MM.1S (cell line): Measurements from ENCODE around the gene COPS2.

Experiments
- DNase-seq: peaks from one replicate; pipeline ENCODE4 v3.0.0-alpha.2; 2015
- H2AFZ ChIP-seq: fragments of 300-600 bp; sonication (generic); 2 replicates; pipeline ENCODE4 v1.6.0; 2016; ENCODE audit warnings: antibody characterized with exemption, low read length
- H3F3A ChIP-seq: fragments of 300-600 bp; sonication (generic); 2 replicates; pipeline ENCODE4 v1.6.1; 2016; ENCODE audit warnings: mild to moderate bottlenecking, antibody characterized with exemption, low read length, moderate library complexity, mixed read lengths; ENCODE audit not compliant: insufficient read depth
- H3K27ac ChIP-seq: fragments of 300-600 bp; sonication (generic); 2 replicates; pipeline ENCODE4 v1.5.1; 2016; ENCODE audit warnings: mild to moderate bottlenecking, low read length
- H3K27me3 ChIP-seq: fragments of 300-600 bp; sonication (generic); replicated peaks from 2 replicates; pipeline ENCODE4 v1.6.0; 2016; ENCODE audit warnings: low read length; ENCODE audit not compliant: insufficient read depth
- H3K36me3 ChIP-seq: fragments of 300-600 bp; sonication (generic); replicated peaks from 2 replicates; pipeline ENCODE4 v1.6.1; 2016; ENCODE audit warnings: mild to moderate bottlenecking, low read length, mixed read lengths; ENCODE audit not compliant: insufficient read depth
- H3K4me1 ChIP-seq: fragments of 300-600 bp; sonication (generic); 2 replicates; pipeline ENCODE4 v1.6.1; 2016; ENCODE audit warnings: low read length, mixed read lengths
- H3K4me2 ChIP-seq: fragments of 300-600 bp; sonication (generic); 2 replicates; pipeline ENCODE4 v1.6.0; 2016; ENCODE audit warnings: low read depth, low read length
- H3K4me3 ChIP-seq: fragments of 300-600 bp; sonication (generic); 2 replicates; pipeline ENCODE4 v1.5.1; 2016; ENCODE audit warnings: low read length, mixed read lengths
- H3K79me2 ChIP-seq: fragments of 300-600 bp; sonication (generic); 2 replicates; pipeline ENCODE4 v1.6.1; 2016; ENCODE audit warnings: mixed run types, low read length, mixed read lengths
- H3K9ac ChIP-seq: fragments of 300-600 bp; sonication (generic); 2 replicates; pipeline ENCODE4 v1.6.1; 2016; ENCODE audit warnings: low read length, mixed read lengths
- H3K9me2 ChIP-seq: fragments of 300-600 bp; sonication (generic); replicated peaks from 2 replicates; pipeline ENCODE4 v1.6.1; 2016; ENCODE audit warnings: mild to moderate bottlenecking, low read length, mixed read lengths; ENCODE audit not compliant: insufficient read depth
- H3K9me3 ChIP-seq: fragments of 300-600 bp; sonication (generic); replicated peaks from 2 replicates; pipeline ENCODE4 v1.6.1; 2016; ENCODE audit warnings: mild to moderate bottlenecking, low read length, mixed read lengths; ENCODE audit not compliant: insufficient read depth
- H4K20me1 ChIP-seq: fragments of 300-600 bp; sonication (generic); 2 replicates; pipeline ENCODE4 v1.6.1; 2016; ENCODE audit warnings: mild to moderate bottlenecking, low read length, moderate library complexity, mixed read lengths; ENCODE audit not compliant: insufficient read depth
- CTCF ChIP-seq: fragments of 300-600 bp; sonication (generic); IDR thresholded peaks from 2 replicates; pipeline ENCODE4 v1.5.1; 2016; ENCODE audit warnings: antibody characterized with exemption, low read length, mixed read lengths
- EZH2 ChIP-seq: fragments of 300-600 bp; sonication (generic); optimal IDR thresholded peaks from 2 replicates; pipeline ENCODE3; 2017; ENCODE audit warnings: low read depth, mild to moderate bottlenecking, antibody characterized with exemption, low read length, mixed read lengths
- EZH2phosphoT487 ChIP-seq: fragments of 300-600 bp; sonication (generic); IDR thresholded peaks from 2 replicates; pipeline ENCODE4 v1.6.1; 2018; ENCODE audit warnings: antibody characterized with exemption, low read length

Gene COPS2

GRCh38 chr15:49085696-49086459 lies 69.5 kb downstream of the COPS2 start:
- TF ChIP-seq EZH2phosphoT487 (no peak), CTCF (no peak), EZH2 (no peak)
- no peaks in the 10 kb centered on the region for H3K9me3 ChIP-seq

GRCh38 chr15:49084285-49084570 lies 71.2 kb downstream of the COPS2 start:
- no peak for DNase-seq
- Histone ChIP-seq H3K4me2 (no peak overlapping the region), H3F3A (no peaks in the 10 kb centered on the region), H3K27ac (no peak overlapping the region), H4K20me1 (no peaks in the 10 kb centered on the region), H3K27me3 (no peaks in the 10 kb centered on the region), H2AFZ (no peak overlapping the region), H3K36me3 (no peaks in the 10 kb centered on the region), H3K9me3 (no peaks in the 10 kb centered on the region), H3K9me2 (no peaks in the 10 kb centered on the region), H3K9ac (no peak overlapping the region), H3K4me3 (no peak overlapping the region), H3K4me1 (no peaks in the 10 kb centered on the region), H3K79me2 (no peaks in the 10 kb centered on the region)
- TF ChIP-seq CTCF, result no peak

More at GRCh38 chr15:49085696-49086459, 69.5 kb downstream of the COPS2 start:
- Histone ChIP-seq H3K79me2 (no peaks in the 10 kb centered on the region), H4K20me1 (no peaks in the 10 kb centered on the region), H3K27me3 (no peaks in the 10 kb centered on the region), H3F3A (no peaks in the 10 kb centered on the region), H3K9me2 (no peaks in the 10 kb centered on the region), H3K4me3 (no peak overlapping the region), H3K36me3 (no peaks in the 10 kb centered on the region), H2AFZ (no peak overlapping the region), H3K27ac (no peak overlapping the region), H3K4me1 (no peaks in the 10 kb centered on the region), H3K4me2 (no peak overlapping the region), H3K9ac (no peak overlapping the region)
- no peak for DNase-seq

- Histone ChIP-seq H3K4me3 (no peak overlapping the region), H3K9ac (no peak overlapping the region), H3K9me3 (no peaks in the 10 kb centered on the region), H3K27me3 (no peaks in the 10 kb centered on the region), H2AFZ (no peak overlapping the region), H3K79me2 (no peaks in the 10 kb centered on the region), H3K4me2 (no peak overlapping the region), H3K4me1 (no peaks in the 10 kb centered on the region), H3K9me2 (no peaks in the 10 kb centered on the region), H3K36me3 (no peaks in the 10 kb centered on the region), H3F3A (no peaks in the 10 kb centered on the region), H4K20me1 (no peaks in the 10 kb centered on the region), H3K27ac (no peak overlapping the region)
- DNase-seq, result no peak
- TF ChIP-seq EZH2 (no peak), EZH2phosphoT487 (no peak)
Observed at GRCh38 chr15:49083401-49084284, 71.8 kb downstream of the COPS2 start.

- no peaks in the 10 kb centered on the region for H3K27me3 ChIP-seq
- TF ChIP-seq EZH2phosphoT487 (no peak), EZH2 (no peak), CTCF (no peak)
- no peaks in the 10 kb centered on the region for H3K9me3 ChIP-seq
- H4K20me1 ChIP-seq, result no peaks in the 10 kb centered on the region
- H3F3A ChIP-seq, result no peaks in the 10 kb centered on the region
- no peak overlapping the region for H3K9ac ChIP-seq
- no peaks in the 10 kb centered on the region for H3K36me3 ChIP-seq
- no peaks in the 10 kb centered on the region for H3K9me2 ChIP-seq
- no peak for DNase-seq
- no peak overlapping the region for H2AFZ ChIP-seq
- H3K79me2 ChIP-seq, result no peaks in the 10 kb centered on the region
- no peak overlapping the region for H3K4me3 ChIP-seq
- no peak overlapping the region for H3K27ac ChIP-seq
- no peak overlapping the region for H3K4me2 ChIP-seq
- no peaks in the 10 kb centered on the region for H3K4me1 ChIP-seq
Observed at GRCh38 chr15:49082960-49083359, 72.4 kb downstream of the COPS2 start.
